ENCODE measurements around the gene SPEM1.

GRCh38 chr17:7468290-7468689 is 48.2 kb downstream of the SPEM1 start:
- TF ChIP-seq CTCF (IDR thresholded peaks at IDR 0.05; ENCODE audit: poor library complexity) (no peak), EZH2 (IDR thresholded peaks at IDR 0.05; ENCODE audit: borderline replicate concordance) (no peak)
